ENCODE results near the gene TMEM245. TPM values are rescaled to one million over a fixed set of nuclear protein-coding genes. Genes with fewer than 3 reads are reported as not detected.

The TMEM245 gene
- total RNA-seq, 4 donors from 2014 or later, result 55.8 to 95.9 (median 88.6) TPM

DNA sequence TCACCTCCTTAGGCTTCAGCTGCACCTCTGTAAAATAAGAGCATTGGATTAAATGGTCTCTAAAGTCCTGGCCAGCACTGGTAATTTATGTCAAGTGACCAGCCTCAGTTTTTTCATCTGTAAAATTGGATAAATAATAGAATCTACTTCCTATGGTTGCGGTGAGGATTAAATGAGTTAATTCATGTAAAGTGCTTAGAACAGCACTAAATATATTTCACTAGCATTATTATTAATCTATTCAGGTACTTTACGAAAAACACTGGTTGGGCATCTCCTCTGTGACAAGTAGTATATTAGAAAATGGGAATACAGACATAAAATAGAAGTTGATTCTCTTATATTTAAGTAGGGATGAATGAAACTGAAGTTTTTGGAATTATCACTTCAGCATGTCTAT is 13.8 kb upstream of the TMEM245 start:
- TF ChIP-seq, protein P1, sequence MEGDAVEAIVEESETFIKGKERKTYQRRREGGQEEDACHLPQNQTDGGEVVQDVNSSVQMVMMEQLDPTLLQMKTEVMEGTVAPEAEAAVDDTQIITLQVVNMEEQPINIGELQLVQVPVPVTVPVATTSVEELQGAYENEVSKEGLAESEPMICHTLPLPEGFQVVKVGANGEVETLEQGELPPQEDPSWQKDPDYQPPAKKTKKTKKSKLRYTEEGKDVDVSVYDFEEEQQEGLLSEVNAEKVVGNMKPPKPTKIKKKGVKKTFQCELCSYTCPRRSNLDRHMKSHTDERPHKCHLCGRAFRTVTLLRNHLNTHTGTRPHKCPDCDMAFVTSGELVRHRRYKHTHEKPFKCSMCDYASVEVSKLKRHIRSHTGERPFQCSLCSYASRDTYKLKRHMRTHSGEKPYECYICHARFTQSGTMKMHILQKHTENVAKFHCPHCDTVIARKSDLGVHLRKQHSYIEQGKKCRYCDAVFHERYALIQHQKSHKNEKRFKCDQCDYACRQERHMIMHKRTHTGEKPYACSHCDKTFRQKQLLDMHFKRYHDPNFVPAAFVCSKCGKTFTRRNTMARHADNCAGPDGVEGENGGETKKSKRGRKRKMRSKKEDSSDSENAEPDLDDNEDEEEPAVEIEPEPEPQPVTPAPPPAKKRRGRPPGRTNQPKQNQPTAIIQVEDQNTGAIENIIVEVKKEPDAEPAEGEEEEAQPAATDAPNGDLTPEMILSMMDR (IDR thresholded peaks at IDR 0.05; ENCODE audit: low read depth), result no peak

DNA sequence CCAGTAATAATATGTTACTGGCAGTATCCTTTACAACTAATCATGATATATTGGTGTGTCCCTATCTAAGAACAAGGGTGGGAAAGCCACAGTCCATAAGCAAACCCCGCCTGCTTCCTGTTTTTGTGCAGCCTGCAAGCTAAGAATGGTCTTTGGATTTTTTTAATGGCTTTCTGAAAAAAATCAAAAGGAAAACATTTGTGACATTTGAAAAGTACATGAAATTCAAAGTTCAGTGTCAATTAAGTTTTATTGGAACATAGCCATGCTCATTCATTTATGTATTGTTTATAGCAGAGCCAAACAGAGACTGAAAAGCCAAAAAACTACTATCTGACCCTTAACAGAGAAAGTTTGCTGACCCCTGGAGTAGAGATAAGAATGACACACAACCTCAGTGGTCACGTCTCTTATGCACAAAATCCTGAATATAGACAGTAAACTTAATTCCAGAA is 12.8 kb upstream of the TMEM245 start:
- TF ChIP-seq, protein P1 (IDR thresholded peaks at IDR 0.05; ENCODE audit: low read depth), result no peak

DNA sequence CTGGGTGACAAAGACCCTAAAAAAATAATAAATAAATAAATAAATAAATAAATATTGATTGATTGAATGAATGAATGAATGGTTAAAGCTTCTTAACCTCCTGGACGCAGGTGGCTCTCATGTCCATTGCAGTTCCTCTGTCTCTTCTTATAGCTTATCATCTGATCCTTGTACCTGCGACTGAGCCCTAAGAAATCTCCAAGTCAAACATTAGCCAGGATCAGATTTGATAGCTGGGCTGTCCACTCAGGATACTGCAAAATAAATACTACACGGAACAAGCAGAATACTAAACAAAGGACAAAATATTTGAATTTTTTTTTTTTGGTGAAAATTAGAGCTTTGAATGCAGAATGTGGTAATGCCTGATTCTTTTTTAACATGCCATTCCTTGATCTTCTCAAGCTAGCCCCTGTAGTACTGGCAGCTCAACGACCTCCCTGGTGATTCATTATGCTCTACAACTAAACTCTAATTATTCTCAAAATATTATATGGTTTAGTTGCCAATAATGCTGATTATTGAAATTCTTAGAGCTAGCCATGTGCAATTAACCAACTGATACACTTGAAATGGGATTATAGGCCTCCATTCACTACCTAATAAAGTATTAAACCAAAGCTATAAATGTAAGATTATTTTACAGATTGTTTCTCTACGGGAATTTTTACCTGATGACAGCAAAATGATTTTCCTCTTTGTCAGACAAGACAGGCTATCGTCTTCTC is 9.9 kb upstream of the TMEM245 start:
- TF ChIP-seq, protein P1 (IDR thresholded peaks at IDR 0.05; ENCODE audit: low read depth), result no peak

DNA sequence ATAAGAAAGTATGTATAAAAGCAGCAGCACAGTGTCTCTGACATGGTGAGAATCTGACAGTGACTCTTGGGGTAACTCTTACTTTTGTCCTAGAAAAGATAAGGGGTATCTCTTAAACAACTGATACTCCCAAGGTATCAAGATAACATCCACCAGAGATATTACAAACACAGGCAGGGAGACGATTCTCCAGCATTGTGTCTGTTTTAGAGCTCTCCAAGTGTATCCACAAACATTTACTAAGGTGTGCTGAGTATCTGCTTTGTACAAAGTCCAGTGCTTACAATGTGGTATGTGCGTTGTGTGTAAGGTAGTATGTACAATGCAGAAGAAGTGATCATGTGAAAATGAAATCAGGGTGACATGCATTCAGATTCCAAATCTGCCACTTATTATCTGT is 4.4 kb upstream of the TMEM245 start:
- TF ChIP-seq, protein P1 (IDR thresholded peaks at IDR 0.05; ENCODE audit: low read depth), result no peak

DNA sequence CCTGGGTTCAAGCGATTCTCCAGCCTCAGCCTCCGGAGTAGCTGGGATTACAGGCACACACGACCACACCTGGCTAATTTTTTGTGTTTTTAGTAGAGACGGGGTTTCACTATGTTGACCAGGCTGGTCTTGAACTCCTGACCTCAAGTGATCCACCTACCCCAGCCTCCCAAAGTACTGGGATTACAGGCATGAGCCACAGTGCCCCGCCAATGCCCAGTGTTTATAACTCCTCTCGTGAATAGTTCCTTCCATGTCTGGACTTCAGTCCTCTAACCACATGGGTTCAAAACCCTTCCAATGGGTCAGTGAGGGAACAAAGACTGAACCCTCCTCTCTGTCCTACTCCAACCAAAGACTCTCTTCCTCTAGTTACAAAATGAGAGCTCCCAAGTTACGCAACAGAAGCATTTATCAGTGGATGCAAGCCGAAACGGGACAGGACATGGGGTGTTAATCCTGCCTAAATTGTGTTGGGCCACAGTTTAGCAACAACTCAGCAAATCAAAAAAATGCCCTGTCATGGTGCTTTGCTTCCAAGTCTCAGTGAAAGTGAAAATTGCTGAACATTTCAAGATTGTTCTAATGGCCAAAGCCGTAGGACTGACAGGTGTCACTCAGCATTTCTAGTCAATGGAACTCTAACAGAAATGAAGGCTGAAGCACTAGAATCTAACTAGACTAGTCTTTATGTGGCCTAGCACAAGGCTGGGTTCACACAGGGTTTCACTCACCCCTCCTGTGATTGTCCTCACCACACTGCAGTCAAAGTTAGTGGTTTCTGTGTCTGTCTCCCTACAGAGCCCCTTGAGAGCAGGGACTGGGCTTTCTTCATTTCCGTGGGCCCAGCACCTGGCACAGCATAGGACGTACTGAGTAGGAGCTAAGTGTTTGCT is 3.2 kb upstream of the TMEM245 start:
- TF ChIP-seq, protein P1 (IDR thresholded peaks at IDR 0.05; ENCODE audit: low read depth), result no peak

DNA sequence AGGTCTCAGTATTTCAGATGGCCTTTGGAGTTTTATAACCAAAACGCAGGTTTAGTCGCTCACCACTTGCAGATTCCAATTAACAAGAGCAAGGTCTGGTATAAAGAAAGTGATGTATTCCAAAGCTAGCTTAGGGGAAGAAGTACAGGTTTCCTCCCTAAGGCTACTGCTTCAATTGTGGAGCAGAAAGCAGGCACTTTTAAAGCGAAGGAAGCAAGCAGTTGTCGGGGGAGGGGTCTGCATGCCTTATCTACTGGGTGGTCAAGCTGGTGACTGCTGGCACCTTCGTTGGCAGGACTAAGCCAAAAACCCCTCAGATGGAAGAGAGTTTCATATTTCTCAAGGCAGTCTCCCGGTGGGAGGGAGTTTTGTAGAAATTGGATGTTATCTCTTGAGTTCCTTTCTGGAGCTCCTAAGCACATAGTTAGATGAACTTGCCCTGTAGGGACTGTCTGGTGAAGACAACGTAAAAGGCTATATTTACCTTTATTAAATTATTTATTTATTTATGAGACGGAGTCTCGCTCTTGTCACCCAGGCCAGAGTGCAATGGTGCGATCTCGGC is 1.6 kb upstream of the TMEM245 start:
- TF ChIP-seq, protein P1 (IDR thresholded peaks at IDR 0.05; ENCODE audit: low read depth), result no peak
